ENCODE results near the gene KIR3DL2. TPM values are rescaled to one million over a fixed set of nuclear protein-coding genes. Genes with fewer than 3 reads are reported as not detected.

Gene KIR3DL2
- total RNA-seq, 1 donor from 2014 or later, result not detected

Other genes with a start within 250 kb of the KIR3DL2 start
- not detected in 2 replicates for gene LILRB1, start 220.0 kb upstream of the KIR3DL2 start, total RNA-seq
- not detected in 2 replicates for gene LILRB4, start 187.5 kb upstream of the KIR3DL2 start, total RNA-seq
- gene KIR3DL3, start 126.0 kb upstream of the KIR3DL2 start, total RNA-seq, result not detected in 2 replicates
- not detected in 2 replicates for gene KIR2DL3, start 111.9 kb upstream of the KIR3DL2 start, total RNA-seq
- not detected in 2 replicates for gene KIR2DL1, start 80.7 kb upstream of the KIR3DL2 start, total RNA-seq
- gene KIR2DL4, start 46.8 kb upstream of the KIR3DL2 start, total RNA-seq, result not detected in 2 replicates
- not detected in 2 replicates for gene KIR3DL1, start 34.0 kb upstream of the KIR3DL2 start, total RNA-seq
- gene KIR2DS4, start 17.8 kb upstream of the KIR3DL2 start, total RNA-seq, result not detected in 2 replicates
- gene FCAR, start 23.8 kb downstream of the KIR3DL2 start, total RNA-seq, result not detected in 2 replicates
- gene NCR1, start 55.7 kb downstream of the KIR3DL2 start, total RNA-seq, result not detected in 2 replicates
- gene NLRP7, start 97.1 kb downstream of the KIR3DL2 start, total RNA-seq, result not detected in 2 replicates
- 0.27 TPM in 1 of 2 replicates, not detected in the other for gene NLRP2, start 115.9 kb downstream of the KIR3DL2 start, total RNA-seq
- gene GP6, start 187.8 kb downstream of the KIR3DL2 start, total RNA-seq, result 0.36 and 0.48 TPM in 2 replicates
- gene RDH13, start 212.7 kb downstream of the KIR3DL2 start, total RNA-seq, result 18.8 and 22.6 TPM in 2 replicates
- 7.6 and 9.2 TPM in 2 replicates for gene EPS8L1, start 225.4 kb downstream of the KIR3DL2 start, total RNA-seq